Central memory CD8-positive, alpha-beta T cell (primary cell): Measurements from ENCODE around the gene RPE.
A peak's percentile ranks its signal among the peaks of the same experiment; 100 is the strongest.

ENCODE experiments used
- ATAC-seq: fragments of 150-1000 bp; cut with Tn5 transposase; replicated peaks from 2 replicates; pipeline ENCODE4 v1.10.0; 2022; ENCODE audit warnings: mild to moderate bottlenecking, moderate FRiP score, moderate number of reproducible peaks; ENCODE audit not compliant: poor library complexity, severe bottlenecking; ENCODE audit errors: extremely low read depth
- DNase-seq, 2 donors: peaks; one replicate each; pipeline ENCODE4 v3.0.0; 2021; ENCODE audit warnings: low spot score in 2 of 2
- H3K27ac Mint-ChIP-seq: one replicate; pipeline ENCODE4 v1.8.0; 2022; ENCODE audit warnings: low read depth, mild to moderate bottlenecking, moderate library complexity, mixed read lengths
- H3K27me3 Mint-ChIP-seq: one replicate; pipeline ENCODE4 v1.8.0; 2022; ENCODE audit warnings: mixed read lengths
- H3K36me3 Mint-ChIP-seq: one replicate; pipeline ENCODE4 v1.8.0; 2022; ENCODE audit warnings: mild to moderate bottlenecking, moderate library complexity, mixed read lengths; ENCODE audit not compliant: insufficient read depth
- H3K4me1 Mint-ChIP-seq: one replicate; pipeline ENCODE4 v1.8.0; 2022; ENCODE audit warnings: mixed read lengths
- H3K4me3 Mint-ChIP-seq: one replicate; pipeline ENCODE4 v1.8.0; 2022; ENCODE audit warnings: mild to moderate bottlenecking, moderate library complexity, mixed read lengths
- H3K9me3 Mint-ChIP-seq: one replicate; pipeline ENCODE4 v1.8.0; 2022; ENCODE audit warnings: mixed read lengths

RPE gene

DNA sequence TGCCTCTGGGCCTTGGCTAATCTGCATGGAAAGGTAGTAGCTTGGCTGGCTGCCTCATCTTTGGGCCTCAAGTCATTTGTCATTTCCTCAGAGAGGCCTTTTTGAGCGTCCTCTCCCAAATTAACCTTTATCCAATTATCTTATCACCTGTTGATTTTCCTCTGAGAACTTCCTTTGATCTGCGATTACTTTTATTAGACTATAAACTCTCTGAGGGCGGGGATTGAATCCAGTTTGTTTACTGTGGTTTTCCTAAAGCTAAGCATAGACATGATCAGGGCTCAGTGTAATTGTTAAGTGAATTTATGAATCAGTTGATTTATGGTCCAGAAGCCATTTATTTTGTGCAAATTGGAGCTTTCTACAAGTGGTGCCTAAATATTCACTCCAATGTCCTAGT lies 7.5 kb downstream of the RPE start:
- no peaks in the 10 kb centered on the region for H3K27me3 Mint-ChIP-seq
- peaks cover 31% of the 10 kb centered on the region for H3K36me3 Mint-ChIP-seq
- peaks cover 56% of the 10 kb centered on the region for H3K4me1 Mint-ChIP-seq
- no peak overlapping the region for H3K27ac Mint-ChIP-seq
- DNase-seq (no peak), ATAC-seq (no peak)
- H3K4me3 Mint-ChIP-seq = no peak overlapping the region
- H3K9me3 Mint-ChIP-seq = no peaks in the 10 kb centered on the region

DNA sequence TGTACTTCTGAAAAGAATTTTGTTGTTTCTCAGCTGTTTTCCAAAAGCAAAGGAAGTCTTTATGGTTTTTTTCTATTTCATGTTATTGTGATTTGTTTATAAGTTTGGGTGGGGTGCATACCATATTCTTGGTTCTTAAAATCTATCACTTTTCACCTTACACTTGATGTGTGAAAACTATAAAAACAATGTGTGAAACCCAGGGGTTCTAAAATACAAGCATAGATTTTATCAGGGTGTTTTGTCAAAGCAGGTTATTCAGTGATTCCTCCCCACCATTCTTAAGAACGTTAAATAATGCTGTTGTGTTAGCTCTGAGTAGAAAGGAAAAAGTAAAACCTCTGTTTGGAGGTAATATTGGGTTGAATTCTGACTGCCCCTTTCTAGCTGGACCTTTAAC lies 17.7 kb downstream of the RPE start:
- Mint-ChIP-seq H3K36me3 (peaks cover 54% of the 10 kb centered on the region), H3K27ac (peak overlapping the region; percentile 59), H3K4me3 (no peak overlapping the region), H3K27me3 (no peaks in the 10 kb centered on the region), H3K4me1 (peaks cover 17% of the 10 kb centered on the region), H3K9me3 (no peaks in the 10 kb centered on the region)
- DNase-seq = no peak
- ATAC-seq = peak; percentile 64

DNA sequence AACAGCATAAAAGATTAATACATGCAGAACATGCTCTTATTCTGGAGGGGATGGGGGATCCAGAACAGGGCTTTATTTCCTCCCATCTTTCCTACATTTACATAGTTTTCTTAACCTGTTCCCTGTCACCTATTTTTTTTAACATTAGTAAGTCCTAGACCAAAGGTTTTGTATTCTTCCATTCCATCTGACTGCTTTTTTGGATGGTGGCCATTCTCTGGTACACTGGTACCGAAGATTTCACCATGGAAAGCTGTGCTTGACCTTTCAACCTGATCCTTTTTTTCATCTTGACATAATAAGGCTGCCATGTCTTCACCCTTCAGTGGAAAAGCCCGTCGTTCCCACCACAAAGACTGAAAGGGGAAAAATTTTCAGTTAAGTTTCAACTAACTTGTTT lies 20.4 kb downstream of the RPE start:
- ATAC-seq (no peak), DNase-seq (no peak)
- H3K27me3 Mint-ChIP-seq = no peaks in the 10 kb centered on the region
- H3K4me1 Mint-ChIP-seq = peaks cover 14% of the 10 kb centered on the region
- H3K9me3 Mint-ChIP-seq = no peaks in the 10 kb centered on the region
- H3K36me3 Mint-ChIP-seq = peaks cover 35% of the 10 kb centered on the region
- H3K27ac Mint-ChIP-seq = peak overlapping the region; percentile 78
- no peak overlapping the region for H3K4me3 Mint-ChIP-seq

DNA sequence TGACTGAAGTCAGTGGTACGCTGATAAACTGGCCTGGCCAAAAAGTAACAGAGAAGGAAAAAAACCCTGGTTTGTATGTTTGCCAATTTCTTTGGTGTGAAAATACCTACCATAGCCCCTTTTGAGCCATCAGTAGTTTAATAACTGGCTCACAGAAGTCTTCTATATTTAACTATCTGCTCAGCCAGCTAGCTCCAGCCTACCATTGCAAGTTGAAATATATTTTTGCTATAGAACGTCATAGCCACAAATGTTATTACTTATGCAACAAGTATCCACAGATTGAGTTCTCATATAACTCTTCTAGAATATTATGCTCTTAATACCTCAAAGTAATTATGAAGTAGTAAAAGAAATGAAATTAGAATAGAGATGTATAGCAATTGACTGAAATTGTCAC lies 25.2 kb downstream of the RPE start:
- Mint-ChIP-seq H3K36me3 (peaks cover 14% of the 10 kb centered on the region), H3K9me3 (no peaks in the 10 kb centered on the region), H3K4me1 (no peaks in the 10 kb centered on the region), H3K4me3 (no peak overlapping the region), H3K27me3 (no peaks in the 10 kb centered on the region), H3K27ac (no peak overlapping the region)
- ATAC-seq = no peak
- no peak for DNase-seq

DNA sequence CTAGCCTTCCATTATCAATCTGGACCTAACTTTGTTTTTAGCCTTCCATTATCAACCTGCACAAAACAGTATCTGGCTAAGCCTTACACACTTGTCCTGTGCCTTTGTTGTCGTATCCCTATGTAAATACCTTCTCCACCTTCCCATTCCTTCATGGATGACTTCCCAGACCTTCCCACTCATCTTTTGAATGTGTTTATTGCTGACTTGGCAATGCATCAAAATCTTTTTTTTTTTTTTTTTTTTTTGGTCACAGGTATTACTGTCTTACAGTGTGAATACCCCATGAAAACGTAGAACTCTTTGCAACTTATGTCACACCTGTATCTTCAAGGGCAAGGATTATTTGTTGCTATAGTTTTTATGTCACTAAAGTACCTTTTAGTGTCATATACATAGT lies 25.7 kb downstream of the RPE start:
- no peak overlapping the region for H3K27ac Mint-ChIP-seq
- H3K4me3 Mint-ChIP-seq = no peak overlapping the region
- ATAC-seq (no peak), DNase-seq (no peak)
- no peaks in the 10 kb centered on the region for H3K9me3 Mint-ChIP-seq
- H3K27me3 Mint-ChIP-seq = no peaks in the 10 kb centered on the region
- H3K4me1 Mint-ChIP-seq = no peaks in the 10 kb centered on the region
- H3K36me3 Mint-ChIP-seq = peaks cover 11% of the 10 kb centered on the region

DNA sequence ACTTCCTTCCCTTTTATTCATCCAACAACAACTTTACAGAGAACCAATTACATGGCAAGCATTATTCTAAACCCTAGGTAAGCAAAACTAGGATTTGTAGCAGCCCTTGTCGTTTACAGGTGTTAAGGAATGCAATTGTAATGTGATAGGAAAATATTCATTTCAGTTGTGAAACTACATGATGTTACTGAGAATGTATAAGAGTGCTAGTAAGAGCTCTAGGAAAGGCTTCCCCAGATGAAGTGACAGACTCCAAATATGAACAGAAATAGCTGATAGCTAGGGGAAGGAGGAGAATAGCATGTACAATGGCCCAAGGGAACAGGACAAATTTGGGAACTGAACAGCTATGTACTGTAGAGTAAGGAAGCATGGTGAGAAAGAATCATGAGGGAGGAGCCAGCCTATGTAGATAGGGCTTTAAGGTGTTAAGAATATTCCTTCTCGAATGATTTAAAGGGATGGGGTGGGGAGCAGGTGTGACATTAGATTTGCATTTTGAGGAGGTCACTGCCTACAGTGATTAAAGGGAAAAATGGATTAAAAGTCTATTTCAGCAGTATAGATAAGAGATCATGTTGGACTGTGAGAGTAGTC lies 31.7 kb downstream of the RPE start:
- no peak overlapping the region for H3K4me3 Mint-ChIP-seq
- no peak for DNase-seq
- H3K9me3 Mint-ChIP-seq = no peaks in the 10 kb centered on the region
- H3K36me3 Mint-ChIP-seq = peaks cover 4% of the 10 kb centered on the region
- no peak overlapping the region for H3K27ac Mint-ChIP-seq
- no peak for ATAC-seq
- no peaks in the 10 kb centered on the region for H3K4me1 Mint-ChIP-seq
- no peaks in the 10 kb centered on the region for H3K27me3 Mint-ChIP-seq

DNA sequence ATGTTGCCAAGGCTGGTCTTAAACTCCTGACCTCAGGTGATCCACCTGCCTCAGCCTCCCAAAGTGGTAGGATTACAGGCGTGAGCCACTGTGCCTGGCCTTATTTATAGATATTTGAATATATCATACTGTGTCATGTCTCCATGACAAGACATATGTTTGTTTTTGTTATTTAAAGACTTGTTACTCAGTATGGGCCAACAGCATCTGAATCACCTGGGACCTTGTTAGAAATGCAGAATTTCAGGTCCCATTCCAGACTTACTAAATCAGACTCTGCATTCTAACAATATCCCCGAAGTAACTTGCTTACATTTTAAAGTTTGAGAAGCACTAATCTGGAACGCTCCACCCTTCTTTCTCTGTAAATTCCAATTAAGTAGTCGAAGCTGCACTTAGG lies 33.2 kb downstream of the RPE start:
- Mint-ChIP-seq H3K4me1 (no peaks in the 10 kb centered on the region), H3K27me3 (no peaks in the 10 kb centered on the region), H3K27ac (no peak overlapping the region), H3K4me3 (no peak overlapping the region), H3K9me3 (no peaks in the 10 kb centered on the region), H3K36me3 (peaks cover 4% of the 10 kb centered on the region)
- ATAC-seq = no peak
- no peak for DNase-seq

DNA sequence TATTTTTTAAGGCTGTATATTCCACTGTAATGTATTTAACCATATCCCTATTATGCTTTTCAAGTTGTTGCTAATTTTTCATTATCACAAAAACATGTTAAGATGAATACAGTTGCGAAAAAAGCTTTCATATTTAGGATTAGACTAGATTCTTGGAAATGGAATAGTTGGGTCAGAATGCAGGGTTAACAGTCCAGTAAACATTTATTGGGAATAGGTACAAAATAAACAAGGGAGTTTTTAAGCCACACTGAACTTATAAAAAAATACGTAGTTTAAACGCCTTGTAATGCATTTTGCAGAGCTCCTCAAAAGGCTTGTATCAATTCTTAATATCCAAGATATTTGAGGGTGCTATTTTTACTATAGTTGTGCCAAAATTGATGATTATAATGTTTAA lies 35.6 kb downstream of the RPE start:
- no peak overlapping the region for H3K4me3 Mint-ChIP-seq
- H3K36me3 Mint-ChIP-seq = peaks cover 4% of the 10 kb centered on the region
- no peaks in the 10 kb centered on the region for H3K27me3 Mint-ChIP-seq
- no peaks in the 10 kb centered on the region for H3K9me3 Mint-ChIP-seq
- no peak overlapping the region for H3K27ac Mint-ChIP-seq
- ATAC-seq (no peak), DNase-seq (no peak)
- no peaks in the 10 kb centered on the region for H3K4me1 Mint-ChIP-seq

DNA sequence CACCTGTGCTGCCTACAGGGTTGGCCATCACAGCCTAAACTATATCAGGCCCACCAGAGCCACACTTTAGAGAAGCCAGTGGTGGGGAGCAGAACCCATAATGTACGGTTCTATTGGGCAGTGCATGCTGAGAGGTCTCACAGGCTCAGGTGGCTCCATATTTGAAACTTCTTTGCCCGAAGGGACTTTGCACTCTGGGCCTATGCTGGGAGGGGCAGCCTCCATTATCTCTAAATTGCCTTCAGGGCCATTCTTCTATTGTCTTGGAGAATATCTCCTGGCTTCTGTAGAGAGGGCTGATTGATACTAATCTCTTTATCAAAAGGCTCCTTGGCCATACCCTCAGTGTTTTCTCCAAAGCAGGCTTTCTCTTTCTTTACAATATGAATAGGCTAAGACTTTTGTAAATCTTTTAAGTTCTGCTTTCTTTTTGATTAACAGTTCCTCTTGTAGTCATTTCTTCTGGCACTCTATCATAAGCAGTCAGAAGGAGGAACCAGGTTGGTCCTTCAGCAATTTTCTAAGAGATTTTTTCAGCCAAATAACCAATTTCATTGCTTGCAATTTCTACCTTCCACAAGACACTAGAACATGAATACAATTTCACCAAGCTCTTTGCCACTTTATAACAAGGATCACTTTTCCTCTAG lies 44.5 kb downstream of the RPE start:
- DNase-seq (no peak), ATAC-seq (no peak)
- no peak overlapping the region for H3K27ac Mint-ChIP-seq
- H3K9me3 Mint-ChIP-seq = no peaks in the 10 kb centered on the region
- no peaks in the 10 kb centered on the region for H3K27me3 Mint-ChIP-seq
- peaks cover 1% of the 10 kb centered on the region for H3K36me3 Mint-ChIP-seq
- no peak overlapping the region for H3K4me3 Mint-ChIP-seq
- no peaks in the 10 kb centered on the region for H3K4me1 Mint-ChIP-seq

DNA sequence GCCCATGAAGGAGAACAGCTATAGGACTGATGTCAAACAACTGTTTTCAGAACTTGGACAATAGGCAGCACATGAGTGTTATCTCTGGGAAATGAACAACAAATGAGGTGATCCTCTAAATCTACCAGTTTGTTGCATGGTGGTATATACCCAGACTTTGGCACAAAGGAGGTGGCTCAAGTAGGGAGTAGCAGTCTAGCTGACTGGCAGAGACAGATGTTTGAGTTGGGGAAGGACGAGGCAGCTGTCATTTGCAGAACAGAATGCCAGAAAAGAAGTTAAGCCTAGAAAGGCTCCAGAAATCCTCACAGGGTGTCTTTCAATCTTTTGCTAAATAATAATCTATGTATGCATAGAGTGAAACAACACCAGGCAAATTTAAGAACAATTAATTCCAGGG lies 47.4 kb downstream of the RPE start:
- Mint-ChIP-seq H3K27me3 (no peaks in the 10 kb centered on the region), H3K36me3 (peaks cover 3% of the 10 kb centered on the region), H3K9me3 (peaks cover 6% of the 10 kb centered on the region), H3K4me3 (no peak overlapping the region), H3K4me1 (no peaks in the 10 kb centered on the region), H3K27ac (no peak overlapping the region)
- no peak for DNase-seq
- ATAC-seq = no peak

DNA sequence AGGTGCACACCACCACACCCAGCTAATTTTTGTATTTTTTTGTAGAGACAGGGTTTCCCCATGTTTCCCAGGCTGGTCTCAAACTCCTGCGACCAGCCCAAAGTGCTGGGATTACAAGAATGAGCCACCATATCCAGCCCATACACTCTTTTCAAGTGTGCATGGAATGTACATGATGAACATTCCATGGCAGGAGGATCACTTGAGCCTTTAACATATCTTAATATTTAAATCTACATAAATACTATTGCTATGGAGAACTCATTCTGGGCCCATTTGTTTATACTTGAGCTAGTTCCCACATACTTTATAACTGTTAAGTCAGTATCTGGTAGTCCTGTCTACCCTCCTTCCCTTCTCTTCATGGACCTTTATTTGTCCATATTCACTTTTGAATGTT lies 48.4 kb downstream of the RPE start:
- Mint-ChIP-seq H3K9me3 (peaks cover 13% of the 10 kb centered on the region), H3K36me3 (peaks cover 3% of the 10 kb centered on the region), H3K27me3 (no peaks in the 10 kb centered on the region), H3K4me1 (no peaks in the 10 kb centered on the region), H3K4me3 (no peak overlapping the region), H3K27ac (no peak overlapping the region)
- ATAC-seq (no peak), DNase-seq (no peak)

DNA sequence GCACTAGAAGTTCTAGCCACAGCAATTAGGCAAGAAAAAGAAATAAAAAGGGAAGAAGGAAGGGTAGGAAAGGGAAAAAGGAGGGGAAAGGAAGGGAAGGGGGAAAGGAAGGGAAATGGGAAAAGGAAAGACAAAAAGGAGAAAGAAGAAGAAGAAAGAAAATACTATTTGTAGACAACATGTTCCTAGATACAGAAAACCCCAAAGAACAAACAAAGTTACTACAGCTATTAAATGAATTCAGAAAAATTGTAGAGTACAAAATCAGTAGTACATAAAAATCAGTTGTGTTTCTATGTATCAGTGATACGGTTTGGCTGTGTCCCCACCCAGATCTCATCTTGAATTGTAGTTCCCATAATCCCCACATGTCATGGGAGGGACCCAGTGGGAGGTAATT lies 52.3 kb downstream of the RPE start:
- Mint-ChIP-seq H3K27ac (no peak overlapping the region), H3K9me3 (peaks cover 13% of the 10 kb centered on the region), H3K36me3 (peaks cover 1% of the 10 kb centered on the region), H3K4me3 (no peak overlapping the region), H3K27me3 (no peaks in the 10 kb centered on the region), H3K4me1 (no peaks in the 10 kb centered on the region)
- DNase-seq = no peak
- ATAC-seq = no peak

DNA sequence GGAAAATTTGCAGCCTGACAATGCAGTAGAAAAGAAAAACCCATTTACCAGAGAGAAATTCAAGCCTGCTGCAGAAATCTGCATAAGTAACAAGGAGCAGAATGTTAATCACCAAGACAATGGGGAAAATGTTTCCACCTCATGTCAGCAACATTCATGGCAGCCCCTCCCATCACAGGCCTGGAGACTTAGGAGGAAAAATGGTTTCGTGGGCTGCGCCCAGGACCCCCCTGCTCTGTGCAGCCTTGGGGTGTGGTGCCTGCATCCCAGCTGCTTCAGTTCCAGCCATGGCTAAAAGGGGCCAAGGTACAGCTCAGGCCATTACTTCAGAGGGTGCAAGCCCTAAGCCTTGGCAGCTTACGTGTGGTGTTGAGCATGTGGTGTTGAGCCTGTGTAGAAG lies 53.4 kb downstream of the RPE start:
- H3K27me3 Mint-ChIP-seq = no peaks in the 10 kb centered on the region
- H3K9me3 Mint-ChIP-seq = peaks cover 13% of the 10 kb centered on the region
- no peak for ATAC-seq
- H3K4me3 Mint-ChIP-seq = no peak overlapping the region
- H3K27ac Mint-ChIP-seq = no peak overlapping the region
- no peak for DNase-seq
- peaks cover 1% of the 10 kb centered on the region for H3K36me3 Mint-ChIP-seq
- no peaks in the 10 kb centered on the region for H3K4me1 Mint-ChIP-seq
